Smooth muscle cell (in vitro differentiated cells): ENCODE results near the gene SNX13. TPM values are rescaled to one million over a fixed set of nuclear protein-coding genes. Genes with fewer than 3 reads are reported as not detected.

Experiments
- DNase-seq: peaks from one replicate; lab custom pipeline; 2025; ENCODE audit not compliant: unreplicated experiment; lab: John Stamatoyannopoulos, UW
- H2AFZ ChIP-seq: fragments of 200-600 bp; sonication (generic); 2 replicates; pipeline ENCODE4 v1.6.0; 2016; ENCODE audit warnings: antibody characterized with exemption, low read depth, mild to moderate bottlenecking
- H3F3A ChIP-seq: fragments of 200-600 bp; sonication (generic); 2 replicates; pipeline ENCODE4 v1.6.0; 2017; ENCODE audit warnings: antibody characterized with exemption, low read depth
- H3K27ac ChIP-seq: fragments of 200-600 bp; sonication (generic); 2 replicates; pipeline ENCODE4 v1.5.1; 2016; ENCODE audit warnings: low read depth, mild to moderate bottlenecking
- H3K27me3 ChIP-seq: fragments of 200-600 bp; sonication (generic); 2 replicates; pipeline ENCODE4 v1.6.1; 2016; ENCODE audit warnings: low read depth, mild to moderate bottlenecking
- H3K36me3 ChIP-seq: fragments of 200-600 bp; sonication (generic); 2 replicates; pipeline ENCODE4 v1.5.1; 2016; ENCODE audit warnings: low read depth
- H3K4me1 ChIP-seq: fragments of 200-600 bp; sonication (generic); 2 replicates; pipeline ENCODE4 v1.5.1; 2016; ENCODE audit warnings: low read depth
- H3K4me2 ChIP-seq: fragments of 200-600 bp; sonication (generic); 2 replicates; pipeline ENCODE4 v1.6.0; 2016; ENCODE audit warnings: mild to moderate bottlenecking
- H3K4me3 ChIP-seq: fragments of 200-600 bp; sonication (generic); 2 replicates; pipeline ENCODE4 v1.5.1; 2016; ENCODE audit warnings: mild to moderate bottlenecking
- H3K79me2 ChIP-seq: fragments of 200-600 bp; sonication (generic); 2 replicates; pipeline ENCODE4 v1.6.0; 2016; ENCODE audit warnings: low read depth, mild to moderate bottlenecking
- H3K9ac ChIP-seq: fragments of 200-600 bp; sonication (generic); 2 replicates; pipeline ENCODE4 v1.6.0; 2016; ENCODE audit warnings: low read depth
- H3K9me3 ChIP-seq: fragments of 200-600 bp; sonication (generic); replicated peaks from 2 replicates; pipeline ENCODE4 v1.5.1; 2016; ENCODE audit warnings: low read depth
- H4K20me1 ChIP-seq: fragments of 200-600 bp; sonication (generic); 2 replicates; pipeline ENCODE4 v1.6.0; 2016; ENCODE audit warnings: low read depth
- CTCF ChIP-seq: fragments of 200-600 bp; sonication (generic); IDR thresholded peaks from 2 replicates; pipeline ENCODE4 v1.5.1; 2017; ENCODE audit warnings: borderline replicate concordance, mild to moderate bottlenecking, antibody characterized with exemption; ENCODE audit not compliant: insufficient read depth, poor library complexity, severe bottlenecking
- WGBS: methylation state at CpG from one replicate; pipeline ENCODE4 v1.1.7; 2016; ENCODE audit warnings: low lambda C conversion rate; 5-methylcytosine and 5-hydroxymethylcytosine counted together
- polyA plus RNA-seq: library from polyadenylated mRNA; unstranded; fragments of >200 nt; fragmentation: Nextera tagmentation; extraction: Ambion mirVana; gene quantifications from 2 replicates; pipeline ENCODE4 v1.2.1, GENCODE V29; 2016
- total RNA-seq: library from RNA; depleted of rRNA; stranded (reverse); fragments of >200 nt; gene quantifications from 2 replicates; pipeline ENCODE4 v1.2.3, GENCODE V29; 2014

The SNX13 gene
- total and polyA plus RNA-seq, 2 experiments from 2014 or later = 17.0 to 59.6 TPM

GRCh38 chr7:17774716-17775288 is 165.5 kb downstream of the SNX13 start:
- no peak for DNase-seq
- H3K27me3 ChIP-seq = no peaks in the 10 kb centered on the region
- no peaks in the 10 kb centered on the region for H3K9me3 ChIP-seq
- H3F3A ChIP-seq = peaks cover 21% of the 10 kb centered on the region
- no peaks in the 10 kb centered on the region for H3K36me3 ChIP-seq
- H3K4me3 ChIP-seq = no peak overlapping the region
- peaks cover 19% of the 10 kb centered on the region for H3K4me1 ChIP-seq
- 30% methylated on average over 3 of the region's 3 CpGs for WGBS
- peaks cover 4% of the 10 kb centered on the region for H4K20me1 ChIP-seq
- TF ChIP-seq CTCF = no peak
- peak overlapping the region; percentile 85 for H3K27ac ChIP-seq
- H3K9ac ChIP-seq = peak overlapping the region; percentile 9
- H2AFZ ChIP-seq = no peak overlapping the region
- H3K4me2 ChIP-seq = peak overlapping the region; percentile 66
- H3K79me2 ChIP-seq = no peaks in the 10 kb centered on the region

- peak overlapping the region; percentile 66 for H3K4me2 ChIP-seq
- TF ChIP-seq CTCF = no peak
- peak overlapping the region; percentile 85 for H3K27ac ChIP-seq
- H3K36me3 ChIP-seq = no peaks in the 10 kb centered on the region
- H3F3A ChIP-seq = peaks cover 21% of the 10 kb centered on the region
- no peak overlapping the region for H3K4me3 ChIP-seq
- no peak overlapping the region for H2AFZ ChIP-seq
- 25% methylated on average over 2 of the region's 2 CpGs for WGBS
- H3K9me3 ChIP-seq = no peaks in the 10 kb centered on the region
- peaks cover 4% of the 10 kb centered on the region for H4K20me1 ChIP-seq
- DNase-seq = no peak
- no peaks in the 10 kb centered on the region for H3K79me2 ChIP-seq
- H3K27me3 ChIP-seq = no peaks in the 10 kb centered on the region
- H3K9ac ChIP-seq = peak overlapping the region; percentile 9
- peaks cover 19% of the 10 kb centered on the region for H3K4me1 ChIP-seq
Measured at GRCh38 chr7:17774248-17774647, 166.0 kb downstream of the SNX13 start.

- Histone ChIP-seq H3K27ac (peak overlapping the region; percentile 85), H3K27me3 (no peaks in the 10 kb centered on the region), H3K9ac (peak overlapping the region; percentile 44), H3K79me2 (no peaks in the 10 kb centered on the region), H4K20me1 (peaks cover 4% of the 10 kb centered on the region), H3F3A (peaks cover 21% of the 10 kb centered on the region), H3K4me2 (peak overlapping the region; percentile 55), H3K4me1 (peaks cover 19% of the 10 kb centered on the region), H3K9me3 (no peaks in the 10 kb centered on the region), H3K36me3 (no peaks in the 10 kb centered on the region), H2AFZ (no peak overlapping the region), H3K4me3 (no peak overlapping the region)
- no peak for DNase-seq
- 45% methylated on average over 4 of the region's 4 CpGs for WGBS
- no peak for TF ChIP-seq CTCF
Measured at GRCh38 chr7:17773289-17773626, 167.0 kb downstream of the SNX13 start.
